ENCODE measurements around the gene PRR35.
A peak's percentile ranks its signal among the peaks of the same experiment; 100 is the strongest.

The PRR35 gene

GRCh38 chr16:524274-525040 lies 35.7 kb upstream of the PRR35 start:
- no peak for DNase-seq (ENCODE audit: low spot score)
- TF ChIP-seq, protein P1, sequence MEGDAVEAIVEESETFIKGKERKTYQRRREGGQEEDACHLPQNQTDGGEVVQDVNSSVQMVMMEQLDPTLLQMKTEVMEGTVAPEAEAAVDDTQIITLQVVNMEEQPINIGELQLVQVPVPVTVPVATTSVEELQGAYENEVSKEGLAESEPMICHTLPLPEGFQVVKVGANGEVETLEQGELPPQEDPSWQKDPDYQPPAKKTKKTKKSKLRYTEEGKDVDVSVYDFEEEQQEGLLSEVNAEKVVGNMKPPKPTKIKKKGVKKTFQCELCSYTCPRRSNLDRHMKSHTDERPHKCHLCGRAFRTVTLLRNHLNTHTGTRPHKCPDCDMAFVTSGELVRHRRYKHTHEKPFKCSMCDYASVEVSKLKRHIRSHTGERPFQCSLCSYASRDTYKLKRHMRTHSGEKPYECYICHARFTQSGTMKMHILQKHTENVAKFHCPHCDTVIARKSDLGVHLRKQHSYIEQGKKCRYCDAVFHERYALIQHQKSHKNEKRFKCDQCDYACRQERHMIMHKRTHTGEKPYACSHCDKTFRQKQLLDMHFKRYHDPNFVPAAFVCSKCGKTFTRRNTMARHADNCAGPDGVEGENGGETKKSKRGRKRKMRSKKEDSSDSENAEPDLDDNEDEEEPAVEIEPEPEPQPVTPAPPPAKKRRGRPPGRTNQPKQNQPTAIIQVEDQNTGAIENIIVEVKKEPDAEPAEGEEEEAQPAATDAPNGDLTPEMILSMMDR (IDR thresholded peaks at IDR 0.05; ENCODE audit: extremely low read depth, missing control alignments), result no peak

- no peak for DNase-seq (ENCODE audit: low spot score)
- TF ChIP-seq, protein P1 (IDR thresholded peaks at IDR 0.05; ENCODE audit: extremely low read depth, missing control alignments), result no peak
Measured at GRCh38 chr16:525123-525519, 35.1 kb upstream of the PRR35 start.

DNA sequence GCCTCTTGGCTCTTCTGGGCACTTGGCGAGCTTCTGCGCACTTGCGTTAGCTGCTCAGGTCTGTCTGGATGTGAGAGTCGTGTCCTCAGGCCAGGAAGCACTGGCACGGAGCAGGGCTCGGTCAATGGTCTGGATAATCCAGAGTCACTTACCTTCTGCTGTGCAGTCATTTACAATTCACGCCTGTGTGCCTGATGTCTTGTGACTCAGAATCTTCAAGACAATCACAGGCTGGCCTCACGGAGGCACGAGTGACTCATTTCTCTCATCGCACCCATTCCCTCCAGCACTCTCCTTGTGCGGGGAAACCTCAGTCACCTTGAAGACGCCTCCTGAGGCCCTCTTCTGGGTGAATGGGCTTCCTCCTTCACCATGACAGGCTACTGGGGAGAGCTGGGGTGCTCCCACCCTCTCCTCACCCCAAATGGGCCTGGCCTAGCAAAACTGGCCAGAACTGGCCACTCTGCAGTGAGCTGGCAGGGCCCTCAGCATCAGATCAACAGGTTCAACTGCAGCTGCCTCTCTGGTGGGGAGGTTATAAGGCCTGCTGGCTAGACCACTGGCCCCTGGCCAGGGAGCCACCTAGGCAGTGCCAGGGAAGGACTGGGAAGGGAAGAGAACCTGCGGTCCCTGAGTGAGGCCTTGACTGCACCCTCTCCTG lies 34.5 kb upstream of the PRR35 start:
- peak; percentile 74 for DNase-seq (ENCODE audit: low spot score)
- TF ChIP-seq, protein P1 (IDR thresholded peaks at IDR 0.05; ENCODE audit: extremely low read depth, missing control alignments), result no peak

GRCh38 chr16:526181-527014 lies 33.8 kb upstream of the PRR35 start:
- TF ChIP-seq, protein P1 (IDR thresholded peaks at IDR 0.05; ENCODE audit: extremely low read depth, missing control alignments), result no peak
- DNase-seq (ENCODE audit: low spot score), result no peak

DNA sequence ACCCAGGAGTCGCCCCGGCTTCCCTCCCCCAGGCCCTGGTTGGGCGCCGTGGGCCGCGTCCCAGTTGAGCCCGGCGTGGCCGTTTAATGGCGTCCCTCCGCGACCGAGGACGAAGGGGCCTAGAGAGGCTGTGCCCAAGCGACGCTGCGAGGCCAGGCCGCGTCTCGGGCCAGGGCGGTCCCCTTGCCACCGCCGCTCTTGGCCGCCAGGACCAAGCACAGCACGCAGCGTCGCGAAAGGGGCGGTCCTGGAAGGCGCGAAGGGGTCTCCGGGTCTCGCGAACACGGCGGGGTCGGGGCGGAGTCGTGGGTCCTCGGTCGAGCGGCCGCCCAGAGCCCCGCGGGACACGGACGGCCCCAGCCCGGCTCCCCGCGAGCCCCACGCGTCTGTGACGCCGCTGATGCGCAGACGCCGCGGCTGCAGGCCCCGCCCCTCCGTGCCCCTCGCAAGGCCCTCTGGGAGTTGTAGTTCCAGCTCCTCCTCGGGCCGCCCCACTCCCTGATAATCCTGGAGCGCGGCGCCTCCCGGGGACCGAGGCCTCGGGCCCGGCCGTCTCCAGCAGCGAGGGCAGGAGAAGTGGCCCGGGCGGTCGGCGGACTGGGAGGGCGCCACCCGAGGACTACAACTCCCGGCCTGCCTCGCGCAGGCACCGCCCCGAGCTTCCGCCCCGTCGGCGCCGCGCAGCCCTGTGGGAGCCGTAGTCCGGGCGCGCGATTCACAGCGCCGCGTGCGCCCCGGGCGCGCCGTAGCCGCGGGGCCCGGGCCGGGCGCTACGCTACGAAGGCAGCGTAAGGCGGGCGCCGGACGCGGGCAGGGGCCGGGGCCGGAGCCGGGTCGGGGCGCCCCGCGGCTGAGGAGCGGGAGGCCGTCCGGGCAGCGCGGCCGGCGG lies 32.9 kb upstream of the PRR35 start, which contains the start of gene CAPN15:
Gene CAPN15, plus strand, starts transcription at position 698 of the 889 bp plus-strand sequence. CDS start 19,127 bp downstream, outside the sequence.
- TF ChIP-seq, protein P1 (IDR thresholded peaks at IDR 0.05; ENCODE audit: extremely low read depth, missing control alignments), result no peak
- DNase-seq (ENCODE audit: low spot score), result peak; percentile 97

DNA sequence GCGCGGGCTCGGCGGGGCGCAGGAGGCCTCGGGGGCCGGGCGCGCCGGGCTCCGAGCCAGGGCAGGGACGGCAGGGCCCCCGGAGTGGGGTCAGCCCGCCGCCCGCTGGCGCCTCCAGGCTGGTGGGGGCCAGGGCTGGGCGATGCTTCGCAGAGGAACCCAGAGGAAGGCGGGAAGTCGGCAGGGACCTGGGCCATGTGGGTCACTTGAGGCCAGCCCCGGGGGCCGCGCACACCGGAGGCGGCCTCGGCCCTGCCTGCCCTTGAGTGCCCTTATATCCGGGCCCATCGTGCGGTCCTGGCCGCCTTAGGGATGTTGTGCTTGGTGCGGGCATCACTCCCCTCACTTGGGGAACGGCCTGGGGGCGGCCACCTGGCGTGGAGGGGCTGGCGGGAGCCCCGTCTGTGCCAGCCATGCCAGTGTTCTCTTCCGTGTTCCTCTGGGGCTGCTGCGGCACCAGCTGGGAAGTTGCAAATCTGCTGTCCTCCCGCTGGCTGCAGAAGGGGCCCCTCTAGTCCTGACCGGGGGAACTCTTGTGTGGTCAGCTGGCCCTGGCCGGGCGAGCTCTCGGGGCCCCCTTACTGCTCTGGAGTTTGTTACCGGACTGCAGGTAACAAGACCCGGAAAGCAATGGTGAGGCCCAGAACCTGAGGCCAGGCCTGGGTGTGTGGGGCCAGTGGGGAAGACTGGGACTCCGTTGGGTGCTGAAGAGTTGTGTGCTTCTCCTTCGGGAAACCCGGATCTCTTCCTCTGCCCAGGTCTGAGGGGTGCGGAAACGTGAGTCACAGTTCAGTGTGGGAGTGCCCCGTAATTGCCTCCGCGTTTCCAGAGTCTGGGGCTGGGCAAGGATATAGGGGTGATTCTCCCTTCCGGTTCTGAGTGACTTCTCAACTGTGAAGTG lies 31.8 kb upstream of the PRR35 start:
- no peak for DNase-seq (ENCODE audit: low spot score)

More for the DNA sequence above, 31.8 kb upstream of the PRR35 start:
- TF ChIP-seq, protein P1 (IDR thresholded peaks at IDR 0.05; ENCODE audit: extremely low read depth, missing control alignments), result no peak

Measured in GM20000 (cell line).